OCI-LY1 (cell line): ENCODE results near the gene ABHD17C.

Experiments
- H2AFZ ChIP-seq: fragments of 200-600 bp; sonication (generic), shearing (Covaris generic); 2 replicates; pipeline ENCODE4 v1.6.0; 2014; ENCODE audit warnings: antibody characterized with exemption, mild to moderate bottlenecking, low read length
- H3F3A ChIP-seq: fragments of 200-600 bp; sonication (generic), shearing (Covaris generic); 2 replicates; pipeline ENCODE4 v1.6.0; 2014; ENCODE audit warnings: mild to moderate bottlenecking, antibody characterized with exemption, low read length, moderate library complexity; ENCODE audit not compliant: insufficient read depth
- H3K27ac ChIP-seq: fragments of 200-600 bp; sonication (generic); 2 replicates; pipeline ENCODE4 v1.5.1; 2014; ENCODE audit warnings: low read length, mixed run types, mild to moderate bottlenecking, low read depth; ENCODE audit not compliant: poor library complexity, severe bottlenecking
- H3K27me3 ChIP-seq: fragments of 200-600 bp; sonication (generic); 2 replicates; pipeline ENCODE4 v1.6.0; 2014; ENCODE audit warnings: antibody characterized with exemption, mild to moderate bottlenecking, low read length, moderate library complexity; ENCODE audit not compliant: insufficient read depth
- H3K36me3 ChIP-seq: fragments of 200-600 bp; sonication (generic); 2 replicates; pipeline ENCODE4 v1.6.1; 2014; ENCODE audit warnings: mild to moderate bottlenecking, antibody characterized with exemption, low read length, moderate library complexity, mixed read lengths; ENCODE audit not compliant: insufficient read depth
- H3K4me1 ChIP-seq: fragments of 200-600 bp; sonication (generic); 2 replicates; pipeline ENCODE4 v1.5.1; 2014; ENCODE audit warnings: mild to moderate bottlenecking, low read length, moderate library complexity; ENCODE audit not compliant: insufficient read depth, severe bottlenecking
- H3K4me2 ChIP-seq: fragments of 200-600 bp; sonication (generic), shearing (Covaris generic); 2 replicates; pipeline ENCODE4 v1.6.1; 2014; ENCODE audit warnings: low read length
- H3K4me3 ChIP-seq: fragments of 200-600 bp; sonication (generic); 2 replicates; pipeline ENCODE4 v1.5.1; 2014; ENCODE audit warnings: low read length, low read depth, mild to moderate bottlenecking, mixed read lengths; ENCODE audit not compliant: poor library complexity, severe bottlenecking
- H3K79me2 ChIP-seq: fragments of 200-600 bp; shearing (Covaris generic); 2 replicates; pipeline ENCODE4 v1.6.1; 2016; ENCODE audit warnings: mixed run types, low read length, mixed read lengths; ENCODE audit not compliant: insufficient read depth
- H3K9ac ChIP-seq: fragments of 200-600 bp; sonication (generic), shearing (Covaris generic); 2 replicates; pipeline ENCODE4 v1.6.1; 2014; ENCODE audit warnings: mild to moderate bottlenecking, low read length, mixed read lengths
- H3K9me2 ChIP-seq: fragments of 200-600 bp; sonication (generic), shearing (Covaris generic); 2 replicates; pipeline ENCODE4 v1.6.1; 2014; ENCODE audit warnings: low read depth, mild to moderate bottlenecking, low read length, mixed read lengths
- H3K9me3 ChIP-seq: fragments of 200-600 bp; shearing (Covaris generic); 2 replicates; pipeline ENCODE4 v1.6.1; 2014; ENCODE audit warnings: low read length, mixed read lengths
- H4K20me1 ChIP-seq: fragments of 200-600 bp; sonication (generic), shearing (Covaris generic); 2 replicates; pipeline ENCODE4 v1.6.0; 2016; ENCODE audit warnings: mild to moderate bottlenecking, low read length; ENCODE audit not compliant: insufficient read depth
- CTCF ChIP-seq: fragments of 200-600 bp; sonication (generic), shearing (Covaris generic); IDR thresholded peaks from 2 replicates; pipeline ENCODE4 v1.5.1; 2017; ENCODE audit warnings: mild to moderate bottlenecking, antibody characterized with exemption, low read length, moderate library complexity, mixed read lengths
- EZH2 ChIP-seq: fragments of 200-600 bp; sonication (generic), shearing (Covaris generic); IDR thresholded peaks from 2 replicates; pipeline ENCODE4 v1.8.0; 2017; ENCODE audit warnings: borderline replicate concordance, mixed run types, mild to moderate bottlenecking, antibody characterized with exemption, low read length, moderate library complexity, mixed read lengths

ABHD17C gene

GRCh38 chr15:80732167-80732566 lies 37.1 kb downstream of the ABHD17C start:
- Histone ChIP-seq H3K27me3 (no peaks in the 10 kb centered on the region), H3F3A (no peaks in the 10 kb centered on the region), H3K9ac (no peak overlapping the region), H3K9me2 (no peaks in the 10 kb centered on the region), H3K27ac (no peak overlapping the region), H3K9me3 (no peaks in the 10 kb centered on the region), H2AFZ (no peak overlapping the region), H3K4me3 (no peak overlapping the region), H3K79me2 (no peaks in the 10 kb centered on the region), H3K4me2 (no peak overlapping the region), H3K4me1 (no peaks in the 10 kb centered on the region), H4K20me1 (no peaks in the 10 kb centered on the region), H3K36me3 (no peaks in the 10 kb centered on the region)
- no peak for TF ChIP-seq EZH2
- no peak for TF ChIP-seq CTCF

GRCh38 chr15:80732818-80733217 lies 37.7 kb downstream of the ABHD17C start:
- H3K9me3 ChIP-seq, result no peaks in the 10 kb centered on the region
- H4K20me1 ChIP-seq, result no peaks in the 10 kb centered on the region
- H3F3A ChIP-seq, result no peaks in the 10 kb centered on the region
- no peaks in the 10 kb centered on the region for H3K27me3 ChIP-seq
- no peaks in the 10 kb centered on the region for H3K79me2 ChIP-seq
- no peaks in the 10 kb centered on the region for H3K4me1 ChIP-seq
- H3K4me2 ChIP-seq, result no peak overlapping the region
- no peak overlapping the region for H3K9ac ChIP-seq
- TF ChIP-seq EZH2 (no peak), CTCF (no peak)
- no peaks in the 10 kb centered on the region for H3K36me3 ChIP-seq
- H3K9me2 ChIP-seq, result no peaks in the 10 kb centered on the region
- H2AFZ ChIP-seq, result no peak overlapping the region
- H3K27ac ChIP-seq, result no peak overlapping the region
- no peak overlapping the region for H3K4me3 ChIP-seq

- H3F3A ChIP-seq, result no peaks in the 10 kb centered on the region
- TF ChIP-seq CTCF (no peak), EZH2 (no peak)
- H3K4me2 ChIP-seq, result no peak overlapping the region
- no peaks in the 10 kb centered on the region for H4K20me1 ChIP-seq
- H3K4me3 ChIP-seq, result no peak overlapping the region
- H2AFZ ChIP-seq, result no peak overlapping the region
- H3K36me3 ChIP-seq, result no peaks in the 10 kb centered on the region
- no peaks in the 10 kb centered on the region for H3K9me3 ChIP-seq
- H3K9me2 ChIP-seq, result no peaks in the 10 kb centered on the region
- H3K27ac ChIP-seq, result no peak overlapping the region
- no peaks in the 10 kb centered on the region for H3K27me3 ChIP-seq
- H3K4me1 ChIP-seq, result no peaks in the 10 kb centered on the region
- no peak overlapping the region for H3K9ac ChIP-seq
- H3K79me2 ChIP-seq, result no peaks in the 10 kb centered on the region
Measured at GRCh38 chr15:80733460-80733859, 38.4 kb downstream of the ABHD17C start.
